ENCODE measurements around the gene LMOD1. TPM values are rescaled to one million over a fixed set of nuclear protein-coding genes. Genes with fewer than 3 reads are reported as not detected.

Gene LMOD1
- total and polyA plus RNA-seq, 2 donors (not counting 3 experiments of a cell fraction or from before 2014, with no cell fraction given): 0.19 to 0.33 TPM

DNA sequence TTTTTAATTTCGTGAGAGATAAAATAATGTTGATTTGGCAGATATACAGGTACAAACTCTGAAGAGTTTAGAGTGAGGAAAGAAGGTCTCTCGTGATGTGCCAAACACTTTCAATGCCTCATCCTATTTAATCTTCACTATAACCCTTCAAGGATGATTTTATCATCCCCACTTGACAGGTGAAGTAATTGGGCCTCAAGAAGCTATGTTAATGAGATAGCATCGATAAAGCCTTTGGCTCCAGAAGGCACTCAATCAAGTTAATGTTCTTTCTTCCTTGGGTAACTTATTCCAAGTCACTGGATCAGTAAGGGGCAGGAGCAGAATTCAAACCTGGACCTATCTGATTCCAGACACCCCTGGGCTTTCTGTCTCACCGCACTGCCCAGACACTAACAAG lies 7.2 kb downstream of the LMOD1 start:
- Histone ChIP-seq H4K20me1 (replicated peaks; ENCODE audit: control insufficient read depth, extremely low read depth, insufficient read depth, low read length) (no peaks in the 10 kb centered on the region), H3K27me3 (ENCODE audit: control insufficient read depth in 2 of 2, insufficient read depth in 2 of 2, low read length in 2 of 2) (no peaks in the 10 kb centered on the region), H3K9me3 (replicated peaks; ENCODE audit: control insufficient read depth, insufficient read depth, low read length) (no peaks in the 10 kb centered on the region), H2AFZ (ENCODE audit: low read depth, low read length) (no peak overlapping the region), H3K36me3 (ENCODE audit: control insufficient read depth in 2 of 2, extremely low read depth in 1 of 2, insufficient read depth in 2 of 2, low read length in 2 of 2) (no peaks in the 10 kb centered on the region), H3K9me1 (replicated peaks; ENCODE audit: control insufficient read depth, extremely low read depth, insufficient read depth, low read length) (no peaks in the 10 kb centered on the region), H3K79me2 (ENCODE audit: control insufficient read depth, insufficient read depth, low read length) (no peaks in the 10 kb centered on the region), H3K4me1 (ENCODE audit: control insufficient read depth, extremely low read depth, insufficient read depth, low read length) (no peaks in the 10 kb centered on the region), H3K27ac (ENCODE audit: insufficient read depth, low read depth, low read length) (no peak overlapping the region), H3K4me3 (replicated peaks in 1 of 3; ENCODE audit: insufficient read depth in 1 of 3, low read depth in 1 of 3, low read length in 3 of 3) (no peak overlapping the region), H3K4me2 (ENCODE audit: insufficient read depth, low read length) (no peak overlapping the region), H3K9ac (replicated peaks; ENCODE audit: extremely low read depth, insufficient read depth, low read length) (no peak overlapping the region)
- dilution Hi-C loops (cut with MboI; ENCODE audit: extremely low pct_ligation_motif_present, low sequenced_read_pairs) (no loop called here), intact Hi-C loops (cut with micrococcal nuclease) (no loop called here)
- FAIRE-seq: no peak
- DNase-seq (ENCODE audit: low read depth, low spot score): no peak
- CTCF ChIA-PET: interaction anchor here (1.5 to 1.9 kb wide), 2 partner anchors 14 to 43 kb away, joined by 5 to 8 read pairs; no protein-coding TSS in a partner anchor
- no TSS peak for BruUV-seq (replicated peaks)
- TF ChIP-seq POLR2A (IDR thresholded peaks at IDR 0.05; ENCODE audit: low read depth, low read length): no peak
- TF ChIP-seq FOS (IDR thresholded peaks at IDR 0.05; ENCODE audit: borderline replicate concordance, insufficient read depth, low read length): no peak
- no peak for TF ChIP-seq MYC (IDR thresholded peaks at IDR 0.05; ENCODE audit: low read depth, low read length)
- TF ChIP-seq, protein P1, sequence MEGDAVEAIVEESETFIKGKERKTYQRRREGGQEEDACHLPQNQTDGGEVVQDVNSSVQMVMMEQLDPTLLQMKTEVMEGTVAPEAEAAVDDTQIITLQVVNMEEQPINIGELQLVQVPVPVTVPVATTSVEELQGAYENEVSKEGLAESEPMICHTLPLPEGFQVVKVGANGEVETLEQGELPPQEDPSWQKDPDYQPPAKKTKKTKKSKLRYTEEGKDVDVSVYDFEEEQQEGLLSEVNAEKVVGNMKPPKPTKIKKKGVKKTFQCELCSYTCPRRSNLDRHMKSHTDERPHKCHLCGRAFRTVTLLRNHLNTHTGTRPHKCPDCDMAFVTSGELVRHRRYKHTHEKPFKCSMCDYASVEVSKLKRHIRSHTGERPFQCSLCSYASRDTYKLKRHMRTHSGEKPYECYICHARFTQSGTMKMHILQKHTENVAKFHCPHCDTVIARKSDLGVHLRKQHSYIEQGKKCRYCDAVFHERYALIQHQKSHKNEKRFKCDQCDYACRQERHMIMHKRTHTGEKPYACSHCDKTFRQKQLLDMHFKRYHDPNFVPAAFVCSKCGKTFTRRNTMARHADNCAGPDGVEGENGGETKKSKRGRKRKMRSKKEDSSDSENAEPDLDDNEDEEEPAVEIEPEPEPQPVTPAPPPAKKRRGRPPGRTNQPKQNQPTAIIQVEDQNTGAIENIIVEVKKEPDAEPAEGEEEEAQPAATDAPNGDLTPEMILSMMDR (IDR thresholded peaks at IDR 0.05; ENCODE audit: extremely low read depth in 1 of 2, insufficient read depth in 1 of 2, low read depth in 1 of 2, low read length in 2 of 2): no peak
- no peak for TF ChIP-seq EZH2 (IDR thresholded peaks at IDR 0.05; ENCODE audit: borderline replicate concordance, low read depth, low read length, severe bottlenecking)
- TF ChIP-seq POLR2AphosphoS5 (IDR thresholded peaks at IDR 0.05; ENCODE audit: insufficient read depth, low read depth, low read length): no peak
- no peak for TF ChIP-seq GATA2 (IDR thresholded peaks at IDR 0.05; ENCODE audit: insufficient read depth, insufficient read length, low read depth, low read length)
- no peak for TF ChIP-seq JUN (IDR thresholded peaks at IDR 0.05; ENCODE audit: borderline replicate concordance, insufficient read depth, insufficient read length, low read depth)
- TF ChIP-seq, protein P2, sequence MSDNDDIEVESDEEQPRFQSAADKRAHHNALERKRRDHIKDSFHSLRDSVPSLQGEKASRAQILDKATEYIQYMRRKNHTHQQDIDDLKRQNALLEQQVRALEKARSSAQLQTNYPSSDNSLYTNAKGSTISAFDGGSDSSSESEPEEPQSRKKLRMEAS (IDR thresholded peaks at IDR 0.05; ENCODE audit: insufficient read depth, insufficient read length): no peak
- POLR2A ChIA-PET: no interaction called here

Data from endothelial cell of umbilical vein (primary cell).